ENCODE data around the gene NPAS3.

The NPAS3 gene

DNA sequence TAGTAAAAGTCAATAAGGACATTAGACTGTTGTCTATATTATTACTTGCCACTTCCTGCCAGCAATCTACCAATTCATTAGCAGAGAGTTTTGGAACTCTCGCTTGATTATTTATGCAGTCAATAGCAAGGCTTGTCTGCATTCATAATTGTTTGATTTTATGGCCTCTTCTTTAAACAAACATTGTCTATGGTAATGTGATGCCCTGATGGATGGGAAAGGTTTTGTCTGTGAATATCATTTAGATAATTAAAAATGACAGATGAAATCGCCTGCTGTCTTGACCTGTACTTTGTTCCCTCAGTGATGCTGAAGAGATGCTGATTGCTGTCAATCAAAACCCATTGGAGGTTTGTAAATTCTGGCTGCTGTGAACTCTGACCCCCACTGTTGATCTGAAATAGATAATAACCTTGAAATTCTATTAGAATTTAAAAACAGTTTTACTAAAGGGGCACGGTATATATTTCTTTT lies 455.3 kb downstream of the NPAS3 start:
- no peak for DNase-seq

DNA sequence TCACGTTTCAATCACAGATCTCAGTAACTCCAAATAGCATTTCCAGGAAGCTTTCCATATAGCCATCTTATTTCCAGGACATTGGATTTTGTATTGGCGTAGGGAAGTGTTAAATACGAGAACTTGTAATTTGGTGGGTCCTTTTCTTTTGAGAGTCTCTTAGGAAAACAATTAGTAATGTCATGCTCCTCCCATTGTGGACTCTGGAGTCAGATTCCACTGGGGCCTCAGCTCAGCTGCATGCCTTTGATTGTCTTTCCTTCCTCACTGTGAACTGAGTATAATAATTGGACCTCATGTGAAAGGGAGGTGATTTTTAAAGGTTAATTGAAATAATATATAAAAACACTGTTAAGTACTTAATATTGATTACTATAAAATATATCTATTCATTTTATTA lies 462.6 kb downstream of the NPAS3 start:
- DNase-seq: no peak

DNA sequence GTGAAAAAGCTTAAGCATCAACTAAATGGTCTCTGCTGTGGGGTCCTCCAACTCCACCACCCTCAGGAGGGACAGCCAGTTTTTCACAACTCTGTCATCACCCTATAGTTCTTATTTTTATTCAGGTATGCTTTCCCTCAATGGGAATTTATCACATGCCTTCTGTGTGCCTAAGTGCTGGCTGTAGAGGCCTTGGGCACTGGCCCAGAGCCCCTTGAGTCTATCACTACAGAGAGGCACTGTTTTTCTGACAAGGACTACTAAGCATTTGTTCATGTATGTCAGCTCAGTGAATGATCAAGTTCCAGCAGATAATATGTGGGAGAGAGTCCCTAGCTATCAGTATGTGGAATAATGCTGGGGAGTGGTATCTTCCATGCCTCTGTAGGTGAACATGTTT lies 463.9 kb downstream of the NPAS3 start:
- DNase-seq: no peak

DNA sequence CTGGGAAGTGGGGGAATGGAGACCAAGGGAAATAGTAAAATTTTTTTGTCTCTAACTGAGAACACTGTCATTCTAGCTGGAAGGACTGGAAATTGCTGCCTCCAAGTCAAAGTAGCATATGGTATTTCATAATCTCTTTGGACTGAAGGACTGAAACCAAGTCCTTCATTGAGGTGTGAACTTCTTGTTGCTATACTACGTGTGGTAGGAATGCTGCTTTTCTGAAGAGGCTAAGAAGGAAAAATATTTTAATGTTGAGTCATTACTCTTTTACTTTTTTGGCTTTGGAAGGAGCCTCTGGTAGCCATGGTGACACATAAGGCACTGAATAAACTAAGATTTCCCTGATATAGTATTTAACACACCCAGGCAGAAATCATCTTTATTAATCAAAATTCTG lies 465.4 kb downstream of the NPAS3 start:
- DNase-seq: no peak

DNA sequence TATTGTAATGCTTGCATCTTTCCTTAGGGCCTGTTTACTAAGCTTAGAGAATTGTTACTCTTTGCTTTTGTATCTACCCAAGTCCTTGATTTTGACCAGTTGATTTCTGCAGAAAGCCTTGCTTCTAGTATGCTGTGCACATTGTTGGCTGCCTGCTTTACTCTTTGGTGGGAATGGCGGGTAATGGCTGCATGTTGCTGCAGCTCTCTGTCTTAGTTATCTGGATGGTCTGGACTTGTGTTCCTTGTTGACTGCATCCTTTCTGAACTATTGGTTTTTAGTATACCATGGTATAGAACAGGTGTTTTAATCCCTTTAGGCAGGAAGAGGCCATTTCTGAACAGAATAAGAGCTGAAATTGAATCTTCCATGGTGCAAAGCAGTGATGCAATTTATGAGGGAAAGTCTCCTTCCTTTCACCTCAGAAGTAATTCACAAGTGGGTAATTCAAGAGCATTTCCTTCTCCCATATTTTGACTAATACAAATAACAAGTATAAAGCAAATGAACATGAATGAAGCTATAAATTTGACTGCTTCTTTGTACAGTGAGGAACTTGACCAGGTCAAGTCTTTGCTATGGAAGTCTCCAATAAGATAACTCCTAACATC lies 466.4 kb downstream of the NPAS3 start:
- no peak for DNase-seq

DNA sequence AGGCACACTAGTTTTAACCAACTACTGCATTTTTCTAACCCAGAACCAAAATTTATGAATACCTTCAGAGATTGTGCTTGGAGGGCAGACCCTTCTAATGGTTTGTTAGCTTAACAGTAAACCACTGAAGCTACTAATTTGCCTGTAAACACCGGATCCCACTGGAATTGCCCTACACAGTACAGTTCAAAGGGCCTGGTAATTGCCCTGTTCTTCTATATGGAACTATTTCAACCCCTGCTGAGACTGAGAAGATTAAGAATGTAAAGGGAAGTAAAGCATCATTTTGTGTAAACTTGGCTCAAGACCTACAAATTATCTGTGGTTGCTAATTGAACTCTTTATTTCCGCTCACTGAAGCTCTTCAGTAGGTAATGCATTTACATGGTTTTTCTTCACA lies 468.1 kb downstream of the NPAS3 start:
- DNase-seq: no peak

DNA sequence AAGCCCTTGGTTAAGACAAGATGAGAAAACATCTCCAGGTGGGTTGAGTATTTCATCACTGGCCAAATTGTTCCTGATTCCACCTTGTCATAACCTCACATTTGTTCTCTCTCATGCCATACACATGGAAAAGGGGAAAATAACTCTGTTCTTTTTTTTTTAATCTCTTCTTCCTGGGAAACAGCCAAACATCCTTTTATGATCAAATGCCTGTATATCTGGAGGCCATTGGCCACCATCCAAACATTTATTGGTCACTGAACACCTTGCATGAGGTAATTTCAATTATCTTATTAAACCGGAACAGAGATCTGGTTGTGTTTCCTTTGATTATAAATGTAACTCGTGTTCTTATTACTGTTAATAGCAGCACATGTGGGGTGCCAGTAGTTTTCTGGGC lies 469.6 kb downstream of the NPAS3 start:
- no peak for DNase-seq

DNA sequence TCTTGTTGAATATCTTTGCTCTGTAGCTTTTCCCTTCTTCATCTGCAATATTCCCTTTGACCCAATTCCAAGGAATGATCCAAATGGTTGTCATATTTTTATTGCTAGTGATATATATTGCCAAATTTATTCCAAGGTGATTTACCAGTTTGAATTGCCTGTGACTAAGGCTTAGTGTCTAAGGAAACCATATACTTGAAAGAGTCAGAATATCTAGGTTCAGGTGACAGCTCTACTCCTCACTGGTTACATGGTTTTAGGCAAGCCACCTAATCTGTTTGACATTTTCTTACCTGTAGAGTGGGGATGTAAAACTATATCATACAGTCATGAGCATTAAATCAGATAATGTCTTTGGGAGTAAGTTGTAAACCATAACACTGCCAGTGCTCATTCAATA lies 473.8 kb downstream of the NPAS3 start:
- DNase-seq: no peak

DNA sequence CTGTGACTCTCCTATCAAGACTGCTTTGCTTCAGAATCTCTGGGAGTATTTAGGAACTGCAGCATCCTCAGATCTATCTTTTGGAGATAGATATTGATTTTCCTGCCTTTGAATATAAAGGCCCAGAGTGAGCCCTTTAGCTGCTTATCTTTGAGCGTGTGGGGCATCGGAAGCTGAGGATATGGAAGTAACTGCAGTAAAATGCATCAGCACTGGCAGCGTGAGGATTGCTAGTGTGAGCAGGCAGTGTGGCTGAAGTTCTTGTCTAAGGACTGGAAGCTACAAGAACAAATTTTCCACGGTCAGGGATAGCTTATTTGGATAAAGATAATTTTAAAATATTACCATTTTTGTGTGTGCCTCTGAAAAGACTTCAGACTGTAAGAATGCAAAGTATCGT lies 474.7 kb downstream of the NPAS3 start:
- no peak for DNase-seq

DNA sequence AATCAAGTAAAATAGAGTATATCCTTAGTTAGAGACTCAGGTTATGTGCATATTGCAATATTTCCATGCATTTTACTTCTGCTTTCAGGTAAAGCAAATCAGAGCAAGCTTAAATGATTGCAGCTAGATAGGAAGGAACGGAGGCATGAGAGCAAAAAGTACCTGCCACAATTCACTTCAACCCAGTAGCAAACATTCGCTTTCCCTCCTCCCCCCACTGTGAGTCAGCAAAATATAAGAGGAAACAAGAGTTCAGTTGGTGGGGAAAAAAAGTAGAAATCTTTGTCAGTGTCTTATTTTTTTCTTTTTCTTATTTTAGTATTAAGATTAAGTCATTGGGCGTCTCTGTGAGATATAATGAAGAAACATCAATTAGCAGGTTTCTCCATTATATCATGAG lies 475.4 kb downstream of the NPAS3 start:
- DNase-seq: no peak

DNA sequence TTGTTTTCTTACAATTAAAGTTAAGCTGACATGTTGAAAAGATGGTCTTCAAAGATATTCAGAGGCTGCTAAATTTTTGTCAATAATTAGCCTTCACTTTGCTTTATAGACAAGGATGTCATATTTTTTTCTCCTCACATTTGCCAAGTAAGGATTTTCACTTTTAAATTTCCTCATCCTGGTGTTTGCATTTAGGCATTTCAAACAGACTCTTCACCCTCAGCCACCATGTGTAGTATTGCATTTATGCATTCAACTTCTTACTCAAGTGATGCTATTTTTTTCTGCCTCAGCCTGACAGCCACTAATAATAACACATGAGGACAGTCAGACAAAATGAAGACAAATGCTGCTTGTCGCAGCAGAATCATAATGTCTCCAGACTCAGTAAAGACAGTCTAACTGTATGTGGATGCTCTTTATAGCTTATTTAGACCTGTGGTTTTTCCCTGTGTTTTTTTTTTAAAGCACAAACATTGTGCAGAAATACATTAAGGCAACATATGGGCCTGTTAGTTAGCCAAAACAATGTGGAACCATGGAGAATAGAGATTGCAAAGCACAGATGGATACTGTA lies 481.5 kb downstream of the NPAS3 start:
- no peak for DNase-seq

DNA sequence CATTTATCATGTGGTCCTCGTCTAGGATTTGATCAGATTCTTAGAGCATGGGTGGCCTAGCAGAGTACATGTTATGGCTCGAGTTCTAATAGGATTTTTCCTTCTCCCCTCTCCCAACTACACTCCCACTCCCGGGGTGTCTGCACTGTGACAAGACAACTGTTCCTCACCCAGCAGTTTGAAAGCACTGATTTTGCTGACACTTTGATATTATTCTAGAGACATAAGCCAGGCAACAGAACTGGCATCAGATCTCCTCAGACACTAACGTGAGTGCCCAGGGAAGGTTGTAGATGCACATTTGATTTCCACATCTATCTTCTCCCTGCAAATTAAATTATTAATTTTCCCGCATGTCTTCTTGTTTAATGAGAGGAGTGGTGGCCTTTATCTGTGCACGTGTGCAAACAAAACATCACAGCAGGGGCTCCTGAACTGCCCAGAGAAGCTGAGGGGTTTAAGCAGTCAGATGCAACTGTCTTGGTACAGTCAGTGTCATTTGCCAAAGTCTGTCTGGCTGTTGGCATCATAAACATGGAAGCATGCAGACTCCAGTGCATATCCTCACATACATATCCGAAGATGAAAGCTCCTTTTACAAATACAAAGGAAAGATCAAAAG lies 491.8 kb downstream of the NPAS3 start:
- no peak for DNase-seq

DNA sequence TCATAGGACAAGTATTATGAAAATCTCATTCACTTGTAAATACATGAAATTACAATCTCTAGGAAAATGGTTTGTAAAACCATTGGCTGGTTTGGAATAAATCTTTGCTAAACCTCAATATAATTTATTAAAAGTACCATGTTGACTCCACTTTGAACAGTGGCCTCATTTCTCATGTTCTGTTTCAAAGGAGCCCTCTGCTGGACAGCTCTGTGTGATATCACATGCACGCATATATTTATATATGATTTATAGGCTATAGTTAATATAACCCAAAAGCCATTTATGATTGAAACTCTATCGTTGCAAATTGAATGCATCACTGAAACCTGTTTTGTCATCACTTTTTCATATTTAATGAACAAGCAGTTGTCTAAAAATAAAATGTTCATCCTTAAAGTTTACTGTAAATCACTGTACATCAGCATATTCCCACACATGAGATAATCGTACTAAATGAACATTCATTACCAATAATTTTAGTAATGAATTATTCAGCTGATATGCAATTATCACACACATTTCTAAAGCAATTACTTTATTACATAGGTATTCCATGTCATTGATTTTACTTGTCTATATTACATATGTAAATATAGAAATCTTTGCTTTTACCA lies 493.8 kb downstream of the NPAS3 start:
- peak; percentile 34 for DNase-seq

DNA sequence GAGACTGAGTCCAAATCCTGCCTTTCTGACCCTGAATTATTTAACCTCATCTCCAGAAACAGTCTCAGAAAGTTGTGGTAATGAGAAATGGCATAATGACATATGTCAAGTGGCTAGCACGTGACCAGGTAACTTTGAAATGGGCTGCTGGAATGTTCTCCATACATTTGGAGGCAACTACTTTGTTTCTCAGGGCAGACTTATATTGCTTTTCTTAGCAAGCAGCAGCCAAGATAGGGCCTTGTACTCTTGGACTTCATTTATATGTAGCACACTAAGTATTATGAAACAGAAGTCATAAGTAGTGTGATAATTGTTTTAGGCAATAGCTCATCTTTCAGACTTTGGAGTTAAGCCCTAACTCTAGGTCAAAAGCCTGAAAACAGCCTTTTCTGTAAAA lies 494.7 kb downstream of the NPAS3 start:
- DNase-seq: no peak

DNA sequence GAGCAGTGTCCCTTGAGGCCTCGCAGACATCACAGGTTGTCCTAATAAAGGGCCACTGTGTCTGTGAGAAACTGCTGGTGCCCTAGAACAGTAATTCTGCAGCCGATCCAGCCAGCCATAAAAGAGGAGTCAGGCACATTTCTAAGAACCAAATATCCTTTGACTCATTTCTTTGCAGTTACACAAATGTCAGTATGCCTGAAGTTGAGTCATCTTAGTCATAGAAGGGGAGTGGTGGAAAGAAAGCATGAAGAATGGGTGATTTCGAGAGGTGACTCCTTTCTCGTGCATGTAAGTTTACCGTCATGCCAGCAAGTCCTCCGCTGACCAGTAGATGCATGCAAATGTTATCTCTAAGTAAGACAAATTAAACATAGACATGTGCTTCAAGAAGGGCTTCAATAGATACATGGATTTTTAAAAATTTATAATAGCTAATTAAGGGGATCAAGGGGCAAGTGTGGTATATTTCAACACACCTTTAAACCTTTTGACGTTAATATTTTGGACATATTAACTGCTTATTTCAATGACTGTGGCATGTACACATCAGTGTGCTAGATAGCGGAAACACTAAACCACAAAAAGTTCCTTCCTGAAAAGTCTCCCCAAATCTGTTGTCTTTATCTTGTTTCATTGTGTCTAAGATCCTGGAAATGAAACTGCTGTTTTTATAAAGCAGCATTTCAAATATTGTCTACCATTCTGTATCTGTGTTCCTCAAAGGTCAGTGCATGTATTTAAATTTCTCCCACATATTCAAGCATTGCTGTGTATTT lies 497.4 kb downstream of the NPAS3 start:
- DNase-seq: no peak

DNA sequence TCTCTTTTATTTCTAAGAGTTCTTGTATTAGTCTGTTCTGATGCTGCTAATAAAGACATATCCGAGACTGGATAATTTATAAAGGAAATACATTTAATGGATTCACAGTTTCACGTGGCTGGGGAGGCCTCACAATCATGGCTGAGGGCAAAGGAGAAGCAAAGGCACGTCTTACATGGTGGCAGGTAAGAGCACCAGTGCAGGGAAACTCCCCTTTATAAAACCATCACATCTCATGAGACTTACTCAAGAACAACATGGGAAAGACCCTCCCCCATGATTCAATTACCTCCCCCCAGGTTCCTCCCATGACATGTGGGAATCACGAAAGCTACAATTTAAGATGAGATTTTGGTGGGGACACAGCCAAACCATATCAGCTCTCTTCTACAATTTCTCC lies 503.0 kb downstream of the NPAS3 start:
- no peak for DNase-seq

DNA sequence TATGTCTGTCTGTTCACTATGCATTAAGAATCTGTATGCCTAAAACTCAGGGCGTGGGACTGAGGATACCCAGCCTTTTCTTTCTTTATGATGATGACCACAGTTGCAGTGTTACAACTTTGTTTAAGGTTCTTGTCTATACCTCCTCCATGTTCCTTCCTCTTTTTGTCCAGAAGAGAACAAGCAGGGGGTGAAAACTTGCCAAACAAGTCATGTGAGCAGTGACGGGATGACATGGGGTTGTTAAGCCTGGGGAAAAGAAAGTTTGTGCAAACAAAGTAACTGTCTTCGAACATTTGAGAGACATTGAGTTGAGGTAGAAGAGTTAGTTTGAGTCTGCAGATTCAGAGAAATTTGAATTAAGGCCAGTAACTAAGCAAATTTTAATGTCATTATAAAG lies 505.5 kb downstream of the NPAS3 start:
- no peak for DNase-seq

DNA sequence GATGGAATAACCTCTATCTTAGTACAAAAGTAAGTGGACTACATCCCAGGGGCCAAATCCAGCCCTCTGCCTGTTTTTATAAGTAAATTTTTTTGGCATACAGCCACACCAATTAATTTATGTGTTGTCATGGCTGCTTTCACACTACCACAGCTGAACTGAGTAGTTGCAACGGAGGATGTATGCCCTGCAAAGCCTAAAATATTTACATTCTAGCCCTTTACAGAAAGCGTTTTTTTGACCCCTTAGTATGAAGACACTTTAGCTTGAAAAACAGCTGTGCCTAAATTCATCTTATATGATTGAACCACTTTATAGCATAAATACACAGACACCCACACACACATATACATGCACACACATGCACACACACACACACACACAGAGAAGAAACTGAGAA lies 510.6 kb downstream of the NPAS3 start:
- DNase-seq: no peak

DNA sequence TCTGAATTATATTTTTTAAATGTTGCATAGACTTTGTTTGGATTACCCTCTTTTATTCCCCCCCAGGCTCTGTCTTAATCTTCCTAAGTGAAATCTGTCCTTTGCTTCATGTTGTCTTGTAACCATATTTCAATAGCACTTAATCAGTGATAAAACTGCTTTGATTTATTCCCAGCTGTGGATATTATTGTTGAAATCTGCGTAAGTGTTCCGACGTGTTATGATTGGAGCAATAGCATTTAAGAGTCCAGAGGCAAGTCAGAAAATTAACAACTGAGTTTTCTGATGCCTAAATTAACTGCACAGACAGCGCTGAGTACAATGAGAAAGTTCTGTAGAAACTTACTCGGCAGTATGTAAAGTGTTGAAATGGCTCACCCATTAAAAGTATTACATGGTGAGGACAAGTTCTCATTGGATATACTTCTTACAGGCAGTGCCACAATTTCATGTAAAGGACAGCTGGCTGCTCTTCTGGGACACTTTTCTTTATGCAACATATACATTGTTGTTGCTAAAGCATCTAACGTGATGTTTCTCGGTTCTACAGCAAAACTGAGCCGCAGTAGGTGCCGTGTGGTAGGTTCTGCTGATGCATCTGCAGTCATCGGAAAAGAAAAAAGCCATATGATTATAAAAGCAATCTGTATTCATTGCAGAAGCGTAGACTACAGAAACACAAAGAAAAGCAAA lies 511.2 kb downstream of the NPAS3 start:
- no peak for DNase-seq

DNA sequence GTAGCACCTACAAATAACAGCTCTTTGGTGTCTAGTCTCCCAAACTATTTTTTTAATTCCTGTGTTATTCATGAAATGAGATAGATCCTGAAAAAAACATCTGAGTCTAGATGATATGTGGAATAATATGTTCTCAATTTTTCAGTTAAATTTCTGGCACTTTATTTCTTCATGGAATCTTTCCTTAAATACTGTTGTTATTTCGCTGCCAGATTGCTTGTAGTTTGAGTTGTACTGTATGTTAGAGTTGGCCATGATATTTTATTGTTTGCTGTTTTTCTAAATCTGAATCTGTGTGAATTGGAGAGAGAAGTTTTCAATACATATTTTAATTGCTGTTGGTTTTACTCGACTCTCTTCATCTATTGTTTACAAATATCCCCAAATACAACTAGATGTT lies 511.7 kb downstream of the NPAS3 start:
- no peak for DNase-seq

DNA sequence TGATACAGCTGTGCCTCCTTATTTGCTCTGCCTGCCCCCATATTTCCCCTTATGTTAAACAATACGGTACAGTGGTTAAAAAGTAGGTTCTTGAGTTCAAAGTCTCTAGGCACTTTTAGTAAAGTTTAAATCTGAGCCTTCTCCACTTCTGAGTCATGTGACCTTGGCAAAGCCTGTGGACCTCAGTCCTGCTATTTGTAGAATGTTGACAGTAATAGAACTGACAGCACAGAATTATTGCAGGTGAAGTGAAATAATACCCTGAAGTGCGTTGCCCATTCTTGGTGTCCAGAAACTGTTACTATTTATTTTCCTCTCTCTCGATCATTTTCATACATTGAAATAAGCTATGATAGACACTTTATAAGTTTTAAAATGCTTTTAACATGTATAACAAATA lies 512.5 kb downstream of the NPAS3 start:
- no peak for DNase-seq

DNA sequence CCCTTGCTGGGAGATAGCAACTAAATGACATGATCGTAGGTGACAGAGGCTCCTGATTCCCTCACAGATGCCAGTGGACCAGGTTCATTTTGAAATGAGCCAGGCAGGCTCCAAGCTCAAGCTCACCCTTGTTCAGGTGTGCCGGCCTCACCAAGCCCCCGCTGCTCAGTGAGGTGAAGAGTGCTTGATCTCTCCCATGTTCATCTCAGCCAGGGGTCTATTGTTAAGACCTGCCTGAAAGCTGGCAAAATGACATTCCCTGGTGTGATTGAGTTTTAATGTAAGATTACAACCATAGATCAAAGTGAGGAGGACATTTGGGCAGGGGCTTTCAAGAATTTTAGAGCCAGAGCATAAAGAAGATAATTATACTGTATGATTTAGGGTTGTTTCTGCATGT lies 514.3 kb downstream of the NPAS3 start:
- DNase-seq: peak; percentile 67

DNA sequence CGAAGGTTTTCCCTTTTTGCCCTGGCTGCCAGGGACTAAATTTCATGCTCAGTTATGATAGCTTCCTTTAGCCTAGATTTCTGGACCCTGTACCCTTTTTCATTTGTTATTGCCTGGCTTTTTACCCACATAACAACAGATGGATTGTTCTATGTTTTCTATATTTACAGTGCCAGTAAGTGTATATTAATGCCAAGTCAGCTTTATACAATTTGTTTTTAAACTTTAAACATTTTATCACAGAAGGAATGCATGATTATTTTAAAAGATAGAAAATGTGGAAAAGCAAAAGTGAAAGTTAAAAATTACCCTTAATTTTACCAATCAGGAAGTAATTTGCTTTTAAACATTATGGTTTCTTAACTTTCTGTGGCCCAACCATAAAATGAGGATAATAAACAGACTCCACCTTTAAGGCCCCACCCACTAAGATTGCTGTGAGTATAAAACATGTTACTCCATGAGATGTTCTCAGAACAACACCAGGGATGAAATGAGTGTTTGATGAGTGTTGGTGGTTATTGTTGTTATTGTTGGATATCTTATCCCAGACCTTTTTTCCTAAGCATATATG lies 515.4 kb downstream of the NPAS3 start:
- no peak for DNase-seq
